ENCODE data around the gene C17orf50. TPM values are rescaled to one million over a fixed set of nuclear protein-coding genes. Genes with fewer than 3 reads are reported as not detected.

C17orf50 gene
- not detected for total RNA-seq

DNA sequence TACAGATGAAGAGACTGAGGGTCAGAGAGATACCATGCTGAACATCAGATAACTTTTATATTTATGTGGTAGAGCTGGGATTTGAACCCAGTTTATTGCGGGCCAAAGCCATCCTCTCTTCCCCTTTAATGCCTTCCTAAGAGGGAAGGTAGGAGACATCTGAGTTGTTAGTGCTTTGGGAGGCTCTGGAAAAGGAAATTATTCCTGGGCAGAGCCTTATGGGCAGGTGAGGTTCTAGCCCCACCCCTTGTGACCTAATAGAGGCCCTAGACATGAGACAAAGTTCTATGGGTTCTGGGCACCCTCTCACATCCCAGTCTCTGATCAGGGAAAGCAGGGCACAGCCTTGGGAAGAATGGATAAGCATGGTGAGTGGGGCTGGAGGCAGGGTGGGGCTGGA lies at the start of gene C17orf50:
Gene C17orf50 (plus strand): TSS at position 301 of the 400 bp plus-strand sequence. CDS start 55 bp downstream, at position 356.
- CTCF ChIA-PET: interaction anchor here (1.0 to 2.5 kb wide), 3 partner anchors 11 to 45 kb away, joined by 4 to 7 read pairs (median 5); no protein-coding TSS in a partner anchor
- POLR2A ChIA-PET: interaction anchor here (0.5 kb wide), 1 partner anchor 387 kb away, joined by 4 read pairs; no protein-coding TSS in a partner anchor

GRCh38 chr17:35710950-35711349 lies 49.7 kb upstream of the C17orf50 start:
- POLR2A ChIA-PET: no interaction called here
- CTCF ChIA-PET: interaction anchor here (0.6 kb wide), 1 partner anchor 95 kb away, joined by 4 read pairs; no protein-coding TSS in a partner anchor

GRCh38 chr17:35713069-35713728 lies 47.5 kb upstream of the C17orf50 start:
- POLR2A ChIA-PET: no interaction called here
- CTCF ChIA-PET: interaction anchor here (0.5 to 1.2 kb wide), 3 partner anchors 51 to 100 kb away, joined by 3 to 4 read pairs (median 3); no protein-coding TSS in a partner anchor

DNA sequence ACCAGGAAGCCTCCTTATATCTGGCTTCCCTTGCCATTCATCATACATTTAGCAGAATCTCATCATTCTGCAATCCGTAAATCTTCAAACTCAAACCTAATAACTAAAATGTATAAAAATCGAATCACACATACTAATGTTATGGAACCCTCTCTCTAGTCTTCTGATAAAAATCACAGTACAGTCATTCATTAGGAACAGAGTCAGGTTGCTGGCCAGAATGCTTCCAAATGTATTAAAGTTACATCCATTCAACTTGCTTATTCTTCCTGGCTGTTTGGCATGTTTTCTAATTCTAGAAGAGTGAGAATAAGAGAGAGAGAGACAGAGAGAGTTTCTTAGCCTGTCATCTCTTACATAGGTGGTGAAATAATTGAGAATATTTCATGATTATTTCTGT lies 45.7 kb upstream of the C17orf50 start:
- POLR2A ChIA-PET: no interaction called here
- CTCF ChIA-PET: no interaction called here

- CTCF ChIA-PET: no interaction called here
- POLR2A ChIA-PET: no interaction called here
Measured at GRCh38 chr17:35715416-35715815, 45.3 kb upstream of the C17orf50 start.

DNA sequence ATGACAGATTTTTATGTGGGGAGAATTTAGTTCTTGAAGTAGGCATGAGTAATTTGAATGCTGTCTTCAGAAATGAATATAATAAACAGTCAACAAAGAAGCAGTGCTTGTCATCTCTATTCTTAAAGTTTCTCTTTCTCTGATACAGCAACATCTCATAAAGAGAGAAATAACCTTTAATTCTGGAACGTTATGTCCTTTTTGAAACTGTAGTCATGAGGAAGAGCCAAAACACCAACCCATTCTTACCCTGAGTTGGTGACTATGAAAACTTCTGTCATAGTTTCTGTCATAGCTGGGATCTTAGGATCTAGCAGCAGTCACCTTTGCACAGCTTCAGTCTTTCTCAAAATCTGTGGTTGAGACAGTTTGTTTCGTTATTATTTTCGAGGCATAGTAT lies 44.5 kb upstream of the C17orf50 start:
- ChIA-PET CTCF (no interaction called here), POLR2A (interaction anchor here (0.5 kb wide), 1 partner anchor 108 kb away, joined by 5 read pairs; no protein-coding TSS in a partner anchor)

DNA sequence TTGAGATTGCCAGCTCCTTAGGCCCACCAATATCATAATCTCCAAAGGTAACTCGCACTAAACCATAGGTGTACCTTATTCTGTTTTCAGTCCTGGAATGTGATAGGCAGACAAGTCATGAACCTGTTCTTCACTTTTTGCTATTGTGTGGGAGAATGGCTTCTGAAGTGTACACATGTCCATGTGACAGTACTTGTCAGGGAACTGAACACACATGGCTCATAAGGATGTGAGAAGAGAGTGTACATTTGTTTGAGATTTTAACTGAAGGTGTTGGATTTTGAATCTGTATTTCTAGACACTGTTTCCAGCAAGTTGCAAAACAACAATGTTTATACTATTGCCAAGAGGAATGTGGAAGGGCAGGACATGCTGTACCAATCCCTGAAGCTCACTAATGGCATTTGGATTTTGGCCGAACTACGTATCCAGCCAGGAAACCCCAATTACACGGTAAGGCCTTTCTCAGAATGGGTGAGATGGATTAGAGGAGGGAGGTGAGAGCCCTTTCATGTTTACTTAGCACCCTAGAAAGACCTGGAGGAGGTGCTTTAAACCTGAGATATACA lies 43.7 kb upstream of the C17orf50 start:
- POLR2A ChIA-PET: no interaction called here
- CTCF ChIA-PET: interaction anchor here (1.2 kb wide), 1 partner anchor 87 kb away, joined by 3 read pairs; no protein-coding TSS in a partner anchor

DNA sequence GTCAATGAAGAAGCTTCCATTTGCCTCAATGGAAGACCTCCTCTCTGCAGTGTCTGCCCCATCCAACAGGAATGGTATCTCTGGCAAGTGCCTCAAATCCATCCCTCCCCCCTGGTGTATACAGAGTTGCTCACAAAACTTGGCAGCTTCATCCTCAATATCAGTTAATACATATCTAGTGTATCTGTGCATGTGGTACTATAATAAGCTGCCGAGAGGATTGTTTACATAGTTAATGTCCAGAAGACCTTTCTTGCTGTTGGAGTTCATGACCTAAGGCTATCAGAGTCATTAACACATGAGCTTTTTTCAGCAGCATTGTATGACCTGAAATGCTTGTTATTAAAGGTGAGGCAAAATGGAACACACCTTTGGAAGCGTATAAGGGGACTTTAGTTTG lies 43.2 kb upstream of the C17orf50 start:
- ChIA-PET POLR2A (no interaction called here), CTCF (interaction anchor here (1.2 kb wide), 1 partner anchor 87 kb away, joined by 3 read pairs; no protein-coding TSS in a partner anchor)

GRCh38 chr17:35723735-35724134 lies 37.0 kb upstream of the C17orf50 start:
- POLR2A ChIA-PET: no interaction called here
- CTCF ChIA-PET: no interaction called here

GRCh38 chr17:35725058-35725457 lies 35.6 kb upstream of the C17orf50 start:
- POLR2A ChIA-PET: no interaction called here
- CTCF ChIA-PET: interaction anchor here (1.4 kb wide), 1 partner anchor 23 kb away, joined by 5 read pairs; no protein-coding TSS in a partner anchor

DNA sequence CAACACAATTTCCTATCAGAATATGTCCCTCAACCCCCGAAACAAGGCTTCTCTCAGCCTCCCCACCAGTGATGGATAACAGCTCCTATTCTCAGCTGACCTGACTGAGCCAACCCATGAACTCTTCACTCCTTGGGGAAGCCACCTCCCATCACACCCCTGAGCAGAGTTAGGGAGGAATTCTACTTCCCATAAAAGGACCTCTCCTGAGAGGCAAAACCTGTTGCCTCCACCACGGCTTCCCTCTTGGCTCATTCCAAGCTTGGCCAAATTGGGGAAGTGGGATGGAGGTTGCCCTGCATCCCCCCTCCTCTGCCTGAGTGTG lies 34.9 kb upstream of the C17orf50 start:
- CTCF ChIA-PET: interaction anchor here (1.4 kb wide), 1 partner anchor 22 kb away, joined by 5 read pairs; no protein-coding TSS in a partner anchor

GRCh38 chr17:35726127-35726952 lies 34.3 kb upstream of the C17orf50 start:
- ChIA-PET CTCF (interaction anchor here (1.0 to 1.6 kb wide), 3 partner anchors 21 to 38 kb away, joined by 3 to 5 read pairs (median 4); no protein-coding TSS in a partner anchor), POLR2A (no interaction called here)

More for the DNA sequence above, 34.9 kb upstream of the C17orf50 start:
- POLR2A ChIA-PET: no interaction called here

DNA sequence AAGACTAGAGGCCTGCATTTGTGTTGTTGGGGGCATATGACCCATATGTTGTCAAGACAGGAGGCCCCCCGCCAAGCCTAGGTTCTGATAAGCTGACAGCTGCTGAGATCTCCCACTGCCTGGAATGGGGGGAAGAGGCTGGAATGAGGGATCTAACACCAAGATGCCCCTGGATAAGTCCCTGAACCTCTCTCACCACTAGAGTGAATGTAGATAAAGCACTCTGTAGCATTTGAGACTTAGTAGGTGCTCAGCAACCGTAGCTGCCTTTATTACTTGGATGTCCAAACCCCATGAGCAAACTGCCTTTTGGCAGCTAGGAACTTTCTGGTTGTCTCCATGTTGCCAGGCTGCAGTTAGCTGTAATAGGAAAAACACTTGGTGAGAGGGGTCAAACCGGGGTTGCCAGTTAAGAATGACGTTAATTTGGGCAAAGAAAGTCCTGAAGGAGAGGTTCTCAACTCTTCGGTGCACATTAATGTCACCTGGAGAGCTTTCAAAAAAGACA lies 33.7 kb upstream of the C17orf50 start:
- POLR2A ChIA-PET: no interaction called here
- CTCF ChIA-PET: interaction anchor here (1.0 to 1.6 kb wide), 2 partner anchors 20 to 37 kb away, joined by 3 to 4 read pairs; no protein-coding TSS in a partner anchor

GRCh38 chr17:35727635-35728034 lies 33.1 kb upstream of the C17orf50 start:
- CTCF ChIA-PET: interaction anchor here (1.6 kb wide), 1 partner anchor 19 kb away, joined by 3 read pairs; no protein-coding TSS in a partner anchor
- POLR2A ChIA-PET: no interaction called here

GRCh38 chr17:35728551-35728950 lies 32.1 kb upstream of the C17orf50 start:
- ChIA-PET CTCF (no interaction called here), POLR2A (no interaction called here)

DNA sequence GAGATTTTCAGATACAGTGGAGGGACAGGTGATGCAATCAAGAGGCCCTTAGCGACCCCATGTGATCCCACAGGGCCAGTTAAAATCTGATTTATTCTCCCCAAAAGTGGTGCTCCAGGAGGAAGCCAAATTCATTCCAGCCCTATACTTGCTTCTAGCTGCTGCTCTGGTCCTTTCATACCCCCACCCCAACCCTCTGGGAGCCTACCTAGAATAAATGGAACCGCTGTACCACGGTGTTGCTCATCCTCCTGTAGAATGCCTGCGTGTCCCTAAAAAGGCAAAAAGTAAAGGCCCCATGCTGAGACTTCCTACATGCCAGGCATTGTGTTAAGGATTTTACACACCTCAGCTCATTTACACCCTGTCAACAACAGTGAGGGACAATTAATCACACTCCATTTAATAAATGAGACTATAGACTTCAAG lies 31.3 kb upstream of the C17orf50 start:
- ChIA-PET CTCF (no interaction called here), POLR2A (no interaction called here)

GRCh38 chr17:35730400-35731005 lies 30.2 kb upstream of the C17orf50 start:
- CTCF ChIA-PET: interaction anchor here (2.5 to 4.1 kb wide), 2 partner anchors 17 to 33 kb away, joined by 8 to 20 read pairs; no protein-coding TSS in a partner anchor
- POLR2A ChIA-PET: no interaction called here

DNA sequence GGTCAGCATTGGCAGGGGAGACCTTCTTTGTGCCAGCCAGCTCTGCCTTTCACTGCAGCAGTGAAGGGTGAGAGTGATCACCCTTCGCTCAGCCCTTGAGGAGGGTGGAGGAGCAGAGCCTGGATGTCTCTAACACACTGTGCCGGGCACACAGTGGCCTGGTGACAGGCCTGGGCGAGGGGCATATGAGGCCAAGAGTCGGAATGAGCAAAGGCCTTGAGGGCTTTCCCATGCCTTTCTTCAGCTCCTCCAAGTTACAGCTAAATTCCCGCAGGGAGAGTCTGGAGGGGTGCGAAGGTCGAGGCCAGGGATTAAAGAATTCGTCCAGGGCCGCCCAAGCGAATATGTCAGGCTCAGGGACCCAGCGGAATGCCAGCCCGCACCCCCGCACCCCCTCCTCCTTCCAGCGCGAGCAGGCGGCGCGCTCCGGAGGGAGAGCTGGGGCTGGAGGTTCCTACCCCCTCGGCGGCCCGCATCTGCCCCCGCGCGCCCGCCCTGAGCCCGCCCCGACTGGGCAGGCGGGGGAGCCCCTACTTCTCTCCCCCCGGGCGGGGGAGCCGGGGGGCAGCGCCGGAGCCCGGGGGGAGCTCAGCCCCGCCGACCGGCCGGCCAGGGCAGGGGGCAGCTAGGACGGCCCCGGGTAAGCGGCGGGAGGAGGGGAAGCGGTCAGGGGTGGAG lies 29.3 kb upstream of the C17orf50 start, which contains the start of gene RASL10B:
Gene RASL10B (plus strand): TSS at position 401 of the 678 bp plus-strand sequence. CDS start 3,546 bp downstream, outside the sequence.
- ChIA-PET POLR2A (no interaction called here), CTCF (interaction anchor here (2.5 to 4.1 kb wide), 2 partner anchors 16 to 33 kb away, joined by 8 to 20 read pairs; no protein-coding TSS in a partner anchor)
